Measurements from ENCODE around the gene PTPRN2.
"Not testable (repeated sequence)": the region's sequence is repeated elsewhere in the genome, so short reads cannot be mapped to it uniquely, and the experiment has no call there.

Gene PTPRN2

GRCh38 chr7:158204453-158204852 lies 383.2 kb downstream of the PTPRN2 start:
- TF ChIP-seq CTCF (IDR thresholded peaks at IDR 0.05; ENCODE audit: low read depth, low read length) = no peak
- TF ChIP-seq POLR2A (IDR thresholded peaks at IDR 0.05; ENCODE audit: extremely low read depth, insufficient read length) = no peak
- TF ChIP-seq MYC (IDR thresholded peaks at IDR 0.05; ENCODE audit: low read depth, low read length) = no peak
- H3K4me3 ChIP-seq (ENCODE audit: low read depth, low read length) = no peak overlapping the region
- DNase-seq (ENCODE audit: low read depth) = no peak

- DNase-seq (ENCODE audit: low read depth); H3K4me3 ChIP-seq (ENCODE audit: low read depth, low read length): not testable (repeated sequence)
Measured at GRCh38 chr7:158203948-158204347, 383.7 kb downstream of the PTPRN2 start.

GRCh38 chr7:158194365-158194900 lies 393.2 kb downstream of the PTPRN2 start:
- TF ChIP-seq MAX (IDR thresholded peaks at IDR 0.05; ENCODE audit: low read depth, low read length) (no peak), CTCF (IDR thresholded peaks at IDR 0.05; ENCODE audit: low read depth, low read length) (no peak), POLR2A (IDR thresholded peaks at IDR 0.05; ENCODE audit: extremely low read depth, insufficient read length) (no peak), MYC (IDR thresholded peaks at IDR 0.05; ENCODE audit: low read depth, low read length) (no peak)
- no peak overlapping the region for H3K4me3 ChIP-seq (ENCODE audit: low read depth, low read length)
- DNase-seq (ENCODE audit: low read depth) = no peak

- DNase-seq (ENCODE audit: low read depth) = no peak
- TF ChIP-seq MAX (IDR thresholded peaks at IDR 0.05; ENCODE audit: low read depth, low read length) (no peak), POLR2A (IDR thresholded peaks at IDR 0.05; ENCODE audit: extremely low read depth, insufficient read length) (no peak), CTCF (IDR thresholded peaks at IDR 0.05; ENCODE audit: low read depth, low read length) (no peak), MYC (IDR thresholded peaks at IDR 0.05; ENCODE audit: low read depth, low read length) (no peak)
- H3K4me3 ChIP-seq (ENCODE audit: low read depth, low read length) = no peak overlapping the region
Measured at GRCh38 chr7:158193446-158193845, 394.2 kb downstream of the PTPRN2 start.

- no peak for DNase-seq (ENCODE audit: low read depth)
- no peak overlapping the region for H3K4me3 ChIP-seq (ENCODE audit: low read depth, low read length)
- no peak for TF ChIP-seq CTCF (IDR thresholded peaks at IDR 0.05; ENCODE audit: low read depth, low read length)
- TF ChIP-seq MAX (IDR thresholded peaks at IDR 0.05; ENCODE audit: low read depth, low read length) = no peak
- TF ChIP-seq POLR2A (IDR thresholded peaks at IDR 0.05; ENCODE audit: extremely low read depth, insufficient read length) = no peak
- no peak for TF ChIP-seq MYC (IDR thresholded peaks at IDR 0.05; ENCODE audit: low read depth, low read length)
Measured at GRCh38 chr7:158192956-158193355, 394.7 kb downstream of the PTPRN2 start.

- TF ChIP-seq MAX (IDR thresholded peaks at IDR 0.05; ENCODE audit: low read depth, low read length) = no peak
- no peak for TF ChIP-seq CTCF (IDR thresholded peaks at IDR 0.05; ENCODE audit: low read depth, low read length)
- TF ChIP-seq MYC (IDR thresholded peaks at IDR 0.05; ENCODE audit: low read depth, low read length) = no peak
- no peak for TF ChIP-seq POLR2A (IDR thresholded peaks at IDR 0.05; ENCODE audit: extremely low read depth, insufficient read length)
- no peak for DNase-seq (ENCODE audit: low read depth)
- no peak overlapping the region for H3K4me3 ChIP-seq (ENCODE audit: low read depth, low read length)
Measured at GRCh38 chr7:158192184-158192835, 395.3 kb downstream of the PTPRN2 start.
